H1 (cell line): Measurements from ENCODE around the gene SPECC1. TPM values are rescaled to one million over a fixed set of nuclear protein-coding genes. Genes with fewer than 3 reads are reported as not detected.

ENCODE experiments used
- SIX5 ChIP-seq: IDR thresholded peaks from 2 replicates; pipeline ENCODE4 v1.6.1; 2011; ENCODE audit warnings: mild to moderate bottlenecking, low read depth, low read length
- polyA plus RNA-seq, 7 experiments: library from polyadenylated mRNA; depleted of rRNA in 3 of 7; stranded (reverse) in 5 of 7; unstranded in 2 of 7; fragments of >200 nt in 5 of 7; fragments of 200-250 nt in 2 of 7; gene quantifications; 1 replicate in 5 of 7; 2 replicates in 1 of 7; 4 replicates in 1 of 7; pipeline versions ENCODE4 v1.2.1 to v1.2.3, GENCODE V29; 2011 to 2013; ENCODE audit warnings: missing spikeins in 2 of 7, mixed read lengths in 2 of 7
- total RNA-seq: library from RNA; stranded (reverse); fragmentation: NEBNext Ultra II Directional; extraction: Animal tissue kit (Norgen Biotek cat#: 25700); gene quantifications from 2 replicates; pipeline ENCODE4 v1.2.1, GENCODE V29; 2021

The SPECC1 gene
- total and polyA plus RNA-seq, 2 of the 8 experiments (the other 6 are each of a cell fraction or from before 2014, with no cell fraction given) = 35.8 to 87.9 TPM

GRCh38 chr17:20142268-20142667, 133.1 kb downstream of the SPECC1 start (continued):
- no peak for TF ChIP-seq SIX5
